ENCODE results near the gene TTC39B. TPM values are rescaled to one million over a fixed set of nuclear protein-coding genes. Genes with fewer than 3 reads are reported as not detected.

Gene TTC39B
- total RNA-seq, 6 experiments from 2014 or later: 4.6 to 6.1 (median 5.8) TPM

DNA sequence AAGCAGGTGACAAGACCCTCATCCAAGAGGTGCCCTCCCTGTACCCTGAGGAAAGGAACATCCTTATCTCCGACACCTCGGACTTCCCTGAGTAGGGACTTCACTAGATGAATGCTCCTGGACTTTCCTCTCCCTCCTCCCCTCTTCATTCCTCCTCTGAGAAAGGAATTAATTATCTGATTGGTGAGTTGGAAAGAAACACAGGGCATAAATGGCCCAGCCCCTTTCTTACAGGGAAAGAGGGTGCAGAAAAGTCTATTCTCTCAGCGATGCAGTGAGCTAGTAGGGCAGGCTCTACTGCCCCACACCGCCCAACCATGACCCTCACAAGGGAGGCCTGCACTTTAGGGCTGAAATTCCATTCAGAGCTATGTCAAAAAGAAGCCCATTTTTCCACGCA, 87.5 kb downstream of the TTC39B start:
- Mint-ChIP-seq H3K4me1 (ENCODE audit: low read depth) (peaks cover 33% of the 10 kb centered on the region), H3K27me3 (ENCODE audit: insufficient read depth) (no peaks in the 10 kb centered on the region), H3K9me3 (no peaks in the 10 kb centered on the region), H3K36me3 (ENCODE audit: low read depth) (peaks cover 5% of the 10 kb centered on the region; the same call in 1 of the 2 replicates), H3K27ac (no peak overlapping the region), H3K4me3 (no peak overlapping the region)
- DNase-seq: no peak
- TF ChIP-seq, protein P1, sequence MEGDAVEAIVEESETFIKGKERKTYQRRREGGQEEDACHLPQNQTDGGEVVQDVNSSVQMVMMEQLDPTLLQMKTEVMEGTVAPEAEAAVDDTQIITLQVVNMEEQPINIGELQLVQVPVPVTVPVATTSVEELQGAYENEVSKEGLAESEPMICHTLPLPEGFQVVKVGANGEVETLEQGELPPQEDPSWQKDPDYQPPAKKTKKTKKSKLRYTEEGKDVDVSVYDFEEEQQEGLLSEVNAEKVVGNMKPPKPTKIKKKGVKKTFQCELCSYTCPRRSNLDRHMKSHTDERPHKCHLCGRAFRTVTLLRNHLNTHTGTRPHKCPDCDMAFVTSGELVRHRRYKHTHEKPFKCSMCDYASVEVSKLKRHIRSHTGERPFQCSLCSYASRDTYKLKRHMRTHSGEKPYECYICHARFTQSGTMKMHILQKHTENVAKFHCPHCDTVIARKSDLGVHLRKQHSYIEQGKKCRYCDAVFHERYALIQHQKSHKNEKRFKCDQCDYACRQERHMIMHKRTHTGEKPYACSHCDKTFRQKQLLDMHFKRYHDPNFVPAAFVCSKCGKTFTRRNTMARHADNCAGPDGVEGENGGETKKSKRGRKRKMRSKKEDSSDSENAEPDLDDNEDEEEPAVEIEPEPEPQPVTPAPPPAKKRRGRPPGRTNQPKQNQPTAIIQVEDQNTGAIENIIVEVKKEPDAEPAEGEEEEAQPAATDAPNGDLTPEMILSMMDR (IDR thresholded peaks at IDR 0.05): no peak

- DNase-seq: no peak
- TF ChIP-seq, protein P1 (IDR thresholded peaks at IDR 0.05): no peak
- H3K27me3 Mint-ChIP-seq (ENCODE audit: insufficient read depth): no peaks in the 10 kb centered on the region
- H3K4me1 Mint-ChIP-seq (ENCODE audit: low read depth): peaks cover 38% of the 10 kb centered on the region
- H3K9me3 Mint-ChIP-seq: no peaks in the 10 kb centered on the region
- H3K4me3 Mint-ChIP-seq: no peak overlapping the region
- no peak overlapping the region for H3K27ac Mint-ChIP-seq
- peaks cover 5% of the 10 kb centered on the region; the same call in 1 of the 2 replicates for H3K36me3 Mint-ChIP-seq (ENCODE audit: low read depth)
Measured at GRCh38 chr9:15218994-15219393, 88.0 kb downstream of the TTC39B start.

GRCh38 chr9:15213249-15213648, 93.8 kb downstream of the TTC39B start:
- TF ChIP-seq, protein P1 (IDR thresholded peaks at IDR 0.05): no peak
- H3K4me3 Mint-ChIP-seq: no peak overlapping the region
- H3K4me1 Mint-ChIP-seq (ENCODE audit: low read depth): peaks cover 30% of the 10 kb centered on the region
- DNase-seq: no peak
- no peak overlapping the region for H3K27ac Mint-ChIP-seq
- no peaks in the 10 kb centered on the region for H3K36me3 Mint-ChIP-seq (ENCODE audit: low read depth)
- peaks cover 2% of the 10 kb centered on the region; the same call in 1 of the 2 replicates for H3K27me3 Mint-ChIP-seq (ENCODE audit: insufficient read depth)
- H3K9me3 Mint-ChIP-seq: no peaks in the 10 kb centered on the region

GRCh38 chr9:15211815-15212495, 95.1 kb downstream of the TTC39B start:
- Mint-ChIP-seq H3K27ac (no peak overlapping the region), H3K9me3 (no peaks in the 10 kb centered on the region), H3K4me1 (ENCODE audit: low read depth) (peaks cover 37% of the 10 kb centered on the region), H3K36me3 (ENCODE audit: low read depth) (peaks cover 7% of the 10 kb centered on the region), H3K4me3 (no peak overlapping the region), H3K27me3 (ENCODE audit: insufficient read depth) (peaks cover 2% of the 10 kb centered on the region)
- TF ChIP-seq, protein P1 (IDR thresholded peaks at IDR 0.05): peak; percentile 66
- no peak for DNase-seq

- Mint-ChIP-seq H3K9me3 (no peaks in the 10 kb centered on the region), H3K27ac (no peak overlapping the region), H3K27me3 (ENCODE audit: insufficient read depth) (peaks cover 2% of the 10 kb centered on the region), H3K4me3 (no peak overlapping the region), H3K4me1 (ENCODE audit: low read depth) (peaks cover 40% of the 10 kb centered on the region), H3K36me3 (ENCODE audit: low read depth) (peaks cover 10% of the 10 kb centered on the region)
- TF ChIP-seq, protein P1 (IDR thresholded peaks at IDR 0.05): peak; percentile 96
- DNase-seq: peak; percentile 75
Measured at GRCh38 chr9:15211160-15211814, 95.7 kb downstream of the TTC39B start.

Data from HFFc6 (cell line).